IPS DF 6.9 (cell line): ENCODE results near the gene AKAP1.
"Not testable (repeated sequence)": the region's sequence is repeated elsewhere in the genome, so short reads cannot be mapped to it uniquely, and the experiment has no call there.

Experiments
- DNase-seq: peaks from one replicate; pipeline ENCODE4 v3.0.0-alpha.2; 2013; ENCODE audit warnings: low read depth, low spot score
- H3K27ac ChIP-seq: one replicate; pipeline ENCODE4 v1.5.1; 2013; ENCODE audit warnings: low read length, control low read depth
- H3K27me3 ChIP-seq: 2 replicates; pipeline ENCODE4 v1.6.1; 2013; ENCODE audit warnings: mild to moderate bottlenecking, low read length; ENCODE audit not compliant: control insufficient read depth, insufficient read depth
- H3K36me3 ChIP-seq: 2 replicates; pipeline ENCODE4 v1.6.1; 2013; ENCODE audit warnings: low read length; ENCODE audit not compliant: control insufficient read depth, insufficient read depth
- H3K4me1 ChIP-seq: 2 replicates; pipeline ENCODE4 v1.6.1; 2013; ENCODE audit warnings: low read length; ENCODE audit not compliant: control insufficient read depth, insufficient read depth
- H3K4me3 ChIP-seq: 2 replicates; pipeline ENCODE4 v1.5.1; 2013; ENCODE audit warnings: mild to moderate bottlenecking, low read length
- H3K9me3 ChIP-seq: 2 replicates; pipeline ENCODE4 v1.6.1; 2013; ENCODE audit warnings: low read length, inconsistent platforms; ENCODE audit not compliant: control insufficient read depth, insufficient read depth
- WGBS: extraction: QIAGEN DNeasy Blood & Tissue Kit; methylation state at CpG from one replicate; pipeline ENCODE4 v1.1.7; 2013; ENCODE audit warnings: mixed read lengths, missing lambda C conversion rate; ENCODE audit not compliant: insufficient read length, insufficient coverage; 5-methylcytosine and 5-hydroxymethylcytosine counted together

The AKAP1 gene

GRCh38 chr17:57090560-57091185, 5.6 kb downstream of the AKAP1 start:
- no peak for DNase-seq
- no CpG with 5 or more reads among the region's 4 CpGs for WGBS

GRCh38 chr17:57091186-57091618, 6.2 kb downstream of the AKAP1 start:
- no peak for DNase-seq
- Histone ChIP-seq H3K9me3 (no peaks in the 10 kb centered on the region), H3K27me3 (no peaks in the 10 kb centered on the region; the same call in 1 of the 2 replicates), H3K4me3 (no peak overlapping the region), H3K27ac (no peak overlapping the region), H3K36me3 (no peaks in the 10 kb centered on the region), H3K4me1 (peaks cover 14% of the 10 kb centered on the region)
- WGBS: no CpG with 5 or more reads among the region's 5 CpGs

More at GRCh38 chr17:57090560-57091185, 5.6 kb downstream of the AKAP1 start:
- no peaks in the 10 kb centered on the region for H3K36me3 ChIP-seq
- no peak overlapping the region for H3K27ac ChIP-seq
- no peaks in the 10 kb centered on the region; the same call in 1 of the 2 replicates for H3K27me3 ChIP-seq
- no peaks in the 10 kb centered on the region for H3K9me3 ChIP-seq
- peaks cover 14% of the 10 kb centered on the region for H3K4me1 ChIP-seq
- no peak overlapping the region for H3K4me3 ChIP-seq

- DNase-seq: no peak
- Histone ChIP-seq H3K9me3 (no peaks in the 10 kb centered on the region), H3K4me1 (peaks cover 14% of the 10 kb centered on the region), H3K4me3 (no peak overlapping the region), H3K27ac (no peak overlapping the region), H3K27me3 (no peaks in the 10 kb centered on the region), H3K36me3 (no peaks in the 10 kb centered on the region)
- WGBS: no CpG with 5 or more reads among the region's 2 CpGs
These were observed 7.1 kb downstream of the AKAP1 start for GRCh38 chr17:57092171-57092570.

GRCh38 chr17:57092779-57093178, 7.7 kb downstream of the AKAP1 start:
- no CpG with 5 or more reads among the region's 8 CpGs for WGBS

GRCh38 chr17:57096472-57097202, 11.6 kb downstream of the AKAP1 start:
- Histone ChIP-seq H3K27ac (no peak overlapping the region), H3K27me3 (no peaks in the 10 kb centered on the region), H3K4me1 (peaks cover 13% of the 10 kb centered on the region), H3K36me3 (no peaks in the 10 kb centered on the region), H3K9me3 (no peaks in the 10 kb centered on the region), H3K4me3 (no peak overlapping the region; the same call in 1 of the 2 replicates)
- no peak for DNase-seq
- no CpG with 5 or more reads among the region's 6 CpGs for WGBS

More at GRCh38 chr17:57092779-57093178, 7.7 kb downstream of the AKAP1 start:
- no peak for DNase-seq
- Histone ChIP-seq H3K4me1 (peaks cover 14% of the 10 kb centered on the region), H3K27me3 (no peaks in the 10 kb centered on the region), H3K9me3 (no peaks in the 10 kb centered on the region), H3K27ac (no peak overlapping the region), H3K36me3 (no peaks in the 10 kb centered on the region), H3K4me3 (no peak overlapping the region)

- Histone ChIP-seq H3K9me3 (no peaks in the 10 kb centered on the region), H3K4me3 (no peak overlapping the region), H3K4me1 (peaks cover 9% of the 10 kb centered on the region), H3K27ac (no peak overlapping the region), H3K27me3 (no peaks in the 10 kb centered on the region), H3K36me3 (no peaks in the 10 kb centered on the region)
- no CpG with 5 or more reads among the region's 2 CpGs for WGBS
- DNase-seq: no peak
These were observed 12.9 kb downstream of the AKAP1 start for GRCh38 chr17:57097832-57098421.

GRCh38 chr17:57099165-57099564, 14.1 kb downstream of the AKAP1 start:
- peaks cover 8% of the 10 kb centered on the region for H3K4me1 ChIP-seq
- no peak overlapping the region for H3K4me3 ChIP-seq
- no peaks in the 10 kb centered on the region for H3K36me3 ChIP-seq
- H3K27me3 ChIP-seq: no peaks in the 10 kb centered on the region
- no CpG with 5 or more reads among the region's 3 CpGs for WGBS
- H3K9me3 ChIP-seq: no peaks in the 10 kb centered on the region
- no peak overlapping the region for H3K27ac ChIP-seq
- DNase-seq: no peak

GRCh38 chr17:57102122-57102521, 17.1 kb downstream of the AKAP1 start:
- Histone ChIP-seq H3K27ac (no peak overlapping the region), H3K4me1 (peaks cover 6% of the 10 kb centered on the region), H3K36me3 (0 out of 2 replicates have a peak, but pooled peaks cover 7% of the 10 kb centered on the region), H3K27me3 (no peaks in the 10 kb centered on the region), H3K4me3 (no peak overlapping the region), H3K9me3 (no peaks in the 10 kb centered on the region)
- DNase-seq: no peak
- WGBS: no CpG with 5 or more reads among the region's 4 CpGs

- H3K27ac ChIP-seq, H3K4me1 ChIP-seq, H3K4me3 ChIP-seq, DNase-seq, H3K36me3 ChIP-seq, H3K9me3 ChIP-seq, H3K27me3 ChIP-seq: not testable (repeated sequence)
- no CpG with 5 or more reads among the region's 12 CpGs for WGBS
These were observed 17.6 kb downstream of the AKAP1 start for GRCh38 chr17:57102660-57103059.

- WGBS: no CpG with 5 or more reads among the region's 7 CpGs
- Histone ChIP-seq H3K4me3 (no peak overlapping the region), H3K9me3 (no peaks in the 10 kb centered on the region), H3K27me3 (no peaks in the 10 kb centered on the region), H3K36me3 (0 out of 2 replicates have a peak, but pooled peaks cover 7% of the 10 kb centered on the region), H3K27ac (no peak overlapping the region), H3K4me1 (peaks cover 11% of the 10 kb centered on the region)
- DNase-seq: no peak
These were observed 19.6 kb downstream of the AKAP1 start for GRCh38 chr17:57104461-57105175.
